Lower lobe of right lung (tissue), 2 donors: ENCODE measurements around the gene SORT1. TPM values are rescaled to one million over a fixed set of nuclear protein-coding genes. Genes with fewer than 3 reads are reported as not detected.

Experiments used
- ATAC-seq, 2 donors: fragments of 200-7000 bp; cut with Tn5 transposase; one replicate each; pipeline ENCODE4 v1.9.1; 2020 to 2022; ENCODE audit warnings: mild to moderate bottlenecking in 2 of 2, moderate library complexity in 2 of 2
- DNase-seq: peaks from one replicate; pipeline ENCODE4 v3.0.0-alpha.2; 2020
- H3K27ac ChIP-seq: fragments of 200-600 bp; one replicate; pipeline ENCODE4 v1.8.0; 2022
- H3K27me3 ChIP-seq: fragments of 200-600 bp; one replicate; pipeline ENCODE4 v1.8.0; 2022; ENCODE audit warnings: low read depth
- H3K36me3 ChIP-seq: fragments of 200-600 bp; one replicate; pipeline ENCODE4 v1.8.0; 2022; ENCODE audit warnings: mild to moderate bottlenecking
- H3K4me1 ChIP-seq: fragments of 200-600 bp; one replicate; pipeline ENCODE4 v1.8.0; 2022
- H3K4me3 ChIP-seq: fragments of 200-600 bp; one replicate; pipeline ENCODE4 v1.8.0; 2022; ENCODE audit warnings: mild to moderate bottlenecking
- H3K9me3 ChIP-seq: fragments of 200-600 bp; one replicate; pipeline ENCODE4 v1.8.0; 2022
- CTCF ChIP-seq: fragments of 200-600 bp; IDR thresholded peaks from one replicate; pipeline ENCODE4 v1.8.0; 2022; ENCODE audit warnings: antibody characterized with exemption, mild to moderate bottlenecking
- intact Hi-C: fragments of 100-400 bp; cut with DNase I; formaldehyde crosslinking; loops from one replicate; pipeline ENCODE4 v1.11.0; 2022
- total RNA-seq: library from RNA; stranded (reverse); fragmentation: NEBNext Ultra II Directional; extraction: Animal tissue kit (Norgen Biotek cat#: 25700); gene quantifications from one replicate; pipeline ENCODE4 v1.2.1, GENCODE V29; 2021
- donor health status: DM: no; HTN: yes; CAD: no; lungs with severe emphysema.

Gene SORT1
- total RNA-seq, 1 donor from 2014 or later = 178 TPM

- intact Hi-C loops = no loop called here
- TF ChIP-seq CTCF = no peak
- peaks cover 14% of the 10 kb centered on the region for H3K4me1 ChIP-seq
These were observed 137.8 kb downstream of the SORT1 start for GRCh38 chr1:109259674-109260557.

More at GRCh38 chr1:109259674-109260557, 137.8 kb downstream of the SORT1 start:
- DNase-seq = no peak
- H3K9me3 ChIP-seq = no peaks in the 10 kb centered on the region
- ATAC-seq = no peak
- no peak overlapping the region for H3K4me3 ChIP-seq
- no peaks in the 10 kb centered on the region for H3K36me3 ChIP-seq
- H3K27ac ChIP-seq = no peak overlapping the region
- no peaks in the 10 kb centered on the region for H3K27me3 ChIP-seq

Other genes with a start within 250 kb of the SORT1 start
- gene SARS1, start 184.0 kb downstream of the SORT1 start, total RNA-seq = 188 TPM
- gene CELSR2, start 148.4 kb downstream of the SORT1 start, total RNA-seq = 7.2 TPM
- 4.2 TPM for gene PSRC1, start 114.8 kb downstream of the SORT1 start, total RNA-seq
- 2.8 TPM for gene MYBPHL, start 90.9 kb downstream of the SORT1 start, total RNA-seq
- 55.4 TPM for gene PSMA5, start 28.5 kb upstream of the SORT1 start, total RNA-seq
- gene SYPL2, start 68.6 kb upstream of the SORT1 start, total RNA-seq = 1.5 TPM
- 3.8 TPM for gene ATXN7L2, start 86.0 kb upstream of the SORT1 start, total RNA-seq
- 15.1 TPM for gene CYB561D1, start 96.2 kb upstream of the SORT1 start, total RNA-seq
- gene AMIGO1, start 111.8 kb upstream of the SORT1 start, total RNA-seq = 9.1 TPM
- not detected for gene GPR61, start 142.0 kb upstream of the SORT1 start, total RNA-seq
- 6.7 TPM for gene GNAI3, start 150.7 kb upstream of the SORT1 start, total RNA-seq
- not detected for gene GNAT2, start 221.7 kb upstream of the SORT1 start, total RNA-seq
- 55.9 TPM for gene AMPD2, start 221.9 kb upstream of the SORT1 start, total RNA-seq